HL-60/S4 treated with phorbol 12-myristate 13-acetate at 8.2 ng/mL for 4 days and 3 days (cell line): Measurements from ENCODE around the gene MFNG.

ENCODE experiments used
- in situ Hi-C: fragments of 300-500 bp; cut with MboI; formaldehyde crosslinking; loops from 2 replicates; pipeline ENCODE4 v1.15.0; 2022; ENCODE audit warnings: low sequenced_read_pairs

The MFNG gene

DNA sequence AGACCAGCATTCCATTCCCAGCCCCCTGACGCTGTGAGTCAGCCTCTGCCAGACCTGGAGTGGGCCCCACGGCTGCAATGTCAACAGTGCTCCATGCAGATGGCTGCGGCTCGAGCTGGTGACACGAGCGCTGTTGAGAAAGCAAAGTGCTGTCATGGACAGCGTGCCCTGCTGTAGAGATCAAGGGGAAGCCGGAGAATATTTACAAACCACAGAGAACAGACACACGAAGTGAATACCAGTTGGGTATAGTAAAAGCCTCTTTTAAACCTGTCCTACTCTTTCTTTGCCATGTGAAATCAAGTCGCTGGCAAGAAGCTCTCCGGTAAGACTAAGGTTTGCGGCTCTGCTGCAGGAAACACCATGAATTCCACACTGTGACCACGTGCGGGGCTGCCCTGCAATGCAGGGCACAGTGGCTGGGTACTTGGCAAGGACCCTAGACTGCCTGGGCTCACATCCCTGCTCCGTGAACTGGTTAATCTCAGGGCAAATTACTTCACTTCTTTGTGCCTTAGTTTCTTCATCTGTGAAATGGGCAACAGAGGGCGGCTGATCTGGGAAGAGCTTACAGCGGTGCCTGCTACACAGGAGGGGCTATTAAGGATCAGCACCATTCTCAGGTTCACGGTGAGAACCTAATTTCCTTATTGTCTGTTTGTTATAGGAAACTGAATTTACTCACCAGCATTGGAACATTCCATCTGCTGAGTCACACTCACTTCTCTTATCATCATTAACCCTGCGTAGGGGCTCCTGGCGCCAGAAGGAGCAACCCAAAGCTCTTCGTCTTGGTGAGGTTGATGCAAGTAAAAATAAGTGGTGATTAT is 31.1 kb downstream of the MFNG start:
- in situ Hi-C loops = loop anchor here (5.0 to 10.0 kb wide), 2 partner anchors 138 to 200 kb away; no protein-coding TSS in a partner anchor

DNA sequence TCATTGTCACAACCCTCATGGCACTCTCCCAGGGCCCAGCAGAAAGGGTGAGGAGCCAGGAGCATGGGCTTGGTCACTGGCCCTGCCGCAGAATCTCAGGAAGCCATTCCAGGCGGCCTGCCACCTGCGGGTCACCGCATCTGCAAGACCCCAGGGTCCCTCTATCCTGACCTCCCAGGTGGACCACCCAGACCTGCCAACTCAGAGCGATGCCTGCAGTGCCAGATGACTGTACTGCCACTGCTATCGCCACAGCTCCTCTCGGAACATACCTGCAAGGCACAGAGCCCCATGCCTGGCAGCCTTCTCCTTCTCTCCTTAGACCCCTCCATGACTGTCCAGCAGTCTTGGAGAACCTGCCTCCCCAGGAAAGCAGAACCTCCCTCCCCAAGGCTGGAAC is 32.5 kb downstream of the MFNG start:
- in situ Hi-C loops = loop anchor here (5.0 to 10.0 kb wide), 2 partner anchors 136 to 199 kb away; no protein-coding TSS in a partner anchor

DNA sequence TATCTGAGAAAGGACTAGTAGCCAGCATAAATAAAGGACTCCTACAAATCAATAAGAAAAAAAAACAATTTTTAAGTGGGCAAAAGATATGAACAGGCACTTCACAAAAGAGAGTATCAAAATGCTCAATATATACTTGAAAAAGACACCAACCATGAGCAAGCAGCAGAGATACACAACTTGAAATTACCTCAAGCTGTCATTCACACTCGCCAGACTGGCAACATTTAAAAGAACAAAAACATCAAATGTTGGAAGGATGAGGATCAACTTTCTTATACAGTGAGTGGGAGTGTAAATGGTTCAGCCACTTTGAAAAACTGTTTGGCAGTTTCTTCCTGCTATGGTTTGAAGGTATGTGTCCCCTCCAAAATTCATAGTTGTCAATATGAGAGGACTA is 35.0 kb downstream of the MFNG start:
- in situ Hi-C loops = loop anchor here (5.0 to 10.0 kb wide), 2 partner anchors 134 to 196 kb away; no protein-coding TSS in a partner anchor

DNA sequence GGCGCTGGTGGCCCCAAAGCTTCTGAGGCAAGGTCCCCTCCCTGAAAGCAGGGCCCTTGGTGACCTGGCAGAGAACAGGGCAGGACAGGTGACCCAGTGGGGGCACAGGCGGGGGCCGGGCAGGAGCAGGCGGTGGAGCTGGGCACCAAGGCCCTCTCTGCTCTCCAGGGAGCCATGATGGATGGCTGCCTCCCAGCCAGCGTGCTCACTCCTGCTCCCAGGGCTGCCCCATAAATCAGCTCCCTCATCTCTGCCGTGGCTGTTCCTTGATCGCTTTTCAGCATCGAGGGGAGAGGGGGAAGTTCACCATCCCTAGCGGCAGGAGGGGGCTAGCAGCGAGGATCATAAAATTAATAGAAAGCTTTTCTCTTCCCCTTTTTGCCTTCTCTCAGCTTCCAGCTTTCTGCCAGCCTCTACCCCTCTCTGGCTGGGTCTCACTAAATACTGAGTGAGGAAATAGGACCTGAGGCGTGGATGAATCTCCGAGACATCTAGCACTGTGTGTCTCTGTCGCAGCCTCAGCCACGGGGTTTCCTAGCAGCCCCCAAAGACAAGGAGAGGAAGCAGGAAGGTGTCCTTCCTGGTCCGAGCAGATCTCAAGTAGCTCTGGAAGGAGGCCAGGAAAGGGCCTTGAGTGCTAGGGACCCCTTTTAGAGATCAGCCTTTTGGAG is 36.7 kb downstream of the MFNG start:
- in situ Hi-C loops = loop anchor here (5.0 to 10.0 kb wide), 2 partner anchors 132 to 195 kb away; no protein-coding TSS in a partner anchor

DNA sequence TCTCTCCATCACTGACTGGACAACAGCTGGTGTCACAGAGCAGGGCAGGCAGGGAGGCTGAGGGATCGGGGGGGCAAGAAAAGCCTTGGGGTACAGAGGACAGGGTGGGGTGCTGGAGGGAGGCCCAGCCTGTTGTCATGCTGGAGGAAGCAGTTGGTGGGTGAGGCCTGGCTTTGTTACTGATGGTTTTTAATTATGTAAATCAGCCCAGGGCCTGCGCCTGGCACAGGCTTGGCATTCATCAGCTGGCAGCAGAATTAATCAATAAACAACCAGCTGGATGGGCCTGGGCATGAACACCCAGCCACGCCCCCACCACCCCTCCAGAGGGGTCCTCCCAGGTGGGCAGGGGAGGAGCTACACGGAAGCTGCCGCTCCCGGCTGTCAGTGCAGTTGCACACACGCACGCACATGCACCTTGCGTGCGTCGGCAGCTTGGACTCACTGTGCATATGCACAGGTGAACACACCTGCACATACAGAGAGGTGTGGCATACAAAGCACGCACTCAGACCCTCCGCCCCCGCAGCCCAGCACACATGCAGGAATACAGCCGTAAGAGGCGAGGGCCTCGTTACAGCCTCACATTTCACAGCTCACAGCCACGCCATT is 37.6 kb downstream of the MFNG start:
- in situ Hi-C loops = no loop called here

DNA sequence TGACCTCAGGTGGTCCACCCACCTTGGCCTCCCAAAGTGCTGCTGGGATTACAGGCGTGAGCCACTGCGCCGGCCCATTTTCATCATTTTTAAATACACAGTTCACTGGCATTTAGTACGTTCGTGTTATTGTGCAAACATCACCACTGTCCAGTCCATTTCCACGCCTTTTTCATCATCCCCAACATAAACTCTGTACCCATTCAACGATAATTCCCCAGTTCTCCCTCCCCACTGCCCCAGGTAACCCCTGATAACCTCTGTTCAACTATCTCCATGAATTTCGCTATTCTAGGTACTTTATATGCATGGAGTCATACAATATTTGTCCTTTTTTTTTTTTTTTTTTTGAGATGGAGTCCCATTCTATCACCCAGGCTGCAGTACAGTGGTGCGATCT is 40.7 kb downstream of the MFNG start:
- in situ Hi-C loops = no loop called here

DNA sequence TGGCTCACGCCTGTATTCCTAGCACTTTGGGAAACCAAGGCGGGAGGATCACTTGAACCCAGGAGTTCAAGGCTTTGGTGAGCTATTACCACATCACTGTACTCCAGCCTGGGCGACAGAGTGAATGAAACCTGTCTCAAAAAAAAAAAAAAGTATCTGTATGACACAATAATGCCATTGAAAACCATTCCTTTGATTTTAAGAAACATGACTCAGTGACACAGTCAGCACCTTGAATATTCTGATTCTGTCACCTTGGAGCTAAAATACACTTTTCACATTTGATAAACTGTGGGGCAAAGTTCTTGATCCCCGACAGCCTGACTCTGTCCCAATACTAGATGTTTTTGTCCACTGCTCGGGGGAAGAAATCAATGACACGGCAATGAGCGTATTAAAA is 42.2 kb downstream of the MFNG start:
- in situ Hi-C loops = no loop called here

DNA sequence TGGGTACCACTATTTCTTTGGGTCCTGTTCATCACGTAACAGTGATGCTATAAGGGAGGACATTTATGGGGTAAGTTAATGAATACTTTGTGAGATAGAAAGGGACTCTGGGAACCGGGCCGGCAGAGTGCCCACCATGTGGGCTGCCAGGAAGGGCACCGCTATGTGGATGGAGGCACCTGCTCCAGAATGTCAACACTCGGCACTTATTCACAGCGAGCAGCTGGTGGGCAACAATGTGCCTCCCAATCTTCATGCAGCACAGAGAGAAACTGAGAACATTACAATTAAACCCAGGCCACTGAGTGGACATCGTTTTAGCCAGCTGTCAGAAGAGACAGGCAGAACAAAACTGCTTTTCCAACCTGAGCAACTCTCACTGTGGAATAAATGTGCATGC is 43.1 kb downstream of the MFNG start:
- in situ Hi-C loops = no loop called here

DNA sequence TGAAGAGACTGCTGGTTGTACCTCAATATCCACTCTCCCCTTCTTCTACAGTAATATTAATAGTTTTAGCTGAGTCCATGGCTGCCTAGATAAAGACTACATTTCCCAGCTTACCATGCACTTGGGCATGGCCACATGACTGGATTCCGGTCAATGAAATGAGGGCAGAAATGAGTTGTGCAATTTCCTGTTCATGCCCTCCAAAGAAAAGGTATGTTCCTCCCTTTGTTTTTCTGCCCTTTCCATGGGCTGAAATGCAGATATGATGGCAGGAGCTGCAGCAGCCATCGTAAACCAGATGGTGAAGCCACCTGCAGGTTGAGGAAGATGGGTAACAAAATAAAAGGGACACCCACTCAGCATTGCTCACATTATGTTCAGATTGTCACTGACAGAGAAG is 43.6 kb downstream of the MFNG start:
- in situ Hi-C loops = no loop called here

DNA sequence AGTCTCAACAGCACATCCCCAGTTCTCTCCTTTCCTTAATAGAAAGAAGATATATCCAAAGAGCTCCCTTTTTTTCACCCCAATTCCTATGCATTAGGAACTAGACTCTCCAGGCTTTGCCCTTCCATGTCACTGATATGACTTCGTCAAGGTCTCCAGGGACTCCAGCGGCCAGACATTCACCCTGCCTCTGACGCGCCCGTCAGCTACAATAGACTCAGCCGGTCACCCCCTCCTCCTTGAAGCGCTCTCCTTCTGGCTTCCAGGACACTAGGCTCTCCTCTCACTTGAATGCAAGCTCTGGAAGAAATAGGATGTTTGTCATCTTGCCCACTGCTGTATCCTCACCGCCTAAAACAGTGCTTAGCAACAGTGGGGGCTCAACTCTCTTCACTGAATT is 44.0 kb downstream of the MFNG start:
- in situ Hi-C loops = no loop called here

DNA sequence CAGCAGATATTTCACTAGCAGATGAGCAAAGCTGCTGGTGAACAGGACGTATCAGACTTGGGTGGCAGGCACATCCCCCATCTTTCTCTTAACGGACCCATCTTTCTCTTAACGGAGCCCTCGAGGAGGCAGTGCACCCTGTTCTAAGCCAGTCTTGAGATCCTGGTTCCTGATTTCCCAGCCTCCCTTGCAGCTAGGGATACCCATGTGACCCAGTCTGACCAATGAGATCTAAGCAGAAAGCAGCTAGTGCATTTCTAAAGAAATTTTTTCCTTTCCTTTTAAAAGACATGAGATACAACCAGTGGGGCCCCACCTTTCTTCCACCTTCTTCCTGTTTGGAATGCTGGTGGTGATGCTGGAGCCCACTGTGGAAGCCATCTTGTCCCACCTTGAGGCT is 45.3 kb downstream of the MFNG start:
- in situ Hi-C loops = no loop called here

DNA sequence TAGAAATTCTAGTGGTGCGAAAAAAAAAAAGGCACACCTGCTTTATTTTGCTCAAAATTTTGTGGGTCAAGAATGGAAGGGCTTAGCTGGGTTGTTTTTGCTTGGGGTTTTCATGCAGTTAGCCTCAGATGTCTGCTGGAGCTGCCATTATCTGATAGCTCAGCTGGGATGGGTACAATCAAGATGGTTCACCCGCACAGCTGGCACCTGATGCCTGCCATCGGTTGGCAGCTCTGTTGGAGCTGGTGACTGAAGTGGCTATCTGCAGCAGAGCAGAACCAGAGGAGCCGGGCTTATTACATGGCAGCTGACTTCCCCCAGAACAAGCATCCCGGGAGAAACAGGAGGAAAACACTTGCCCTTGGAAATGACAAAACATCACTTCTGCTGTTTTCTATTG is 46.8 kb downstream of the MFNG start:
- in situ Hi-C loops = no loop called here

DNA sequence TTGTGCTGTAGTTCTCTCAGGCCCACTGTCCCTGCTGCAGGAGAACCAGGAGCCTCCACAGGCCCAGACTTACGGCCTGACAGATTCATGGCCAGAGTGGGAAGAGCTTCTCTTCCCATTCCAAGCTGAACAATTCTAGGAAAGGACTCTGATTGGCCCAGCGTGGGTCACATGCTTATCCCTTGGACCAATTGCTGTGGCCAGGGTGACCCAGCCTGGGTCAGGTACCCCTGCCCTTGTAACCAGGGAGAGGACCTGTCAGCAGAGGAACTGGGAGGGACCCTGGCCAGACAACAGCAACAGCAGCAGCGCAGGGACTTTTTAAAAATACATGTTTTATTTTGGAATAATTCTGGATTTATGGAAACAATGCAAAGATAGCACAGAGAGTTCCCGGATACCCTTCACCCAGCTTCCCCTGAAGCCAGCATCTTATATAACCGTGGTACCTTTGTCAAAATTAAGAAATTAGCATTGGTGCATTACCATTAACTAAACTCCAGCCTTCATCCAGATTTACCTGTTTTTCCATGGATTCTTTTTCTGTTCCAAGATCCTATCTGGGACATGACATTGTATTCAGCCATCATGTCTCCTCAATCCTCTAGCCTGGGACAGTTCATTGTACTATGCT is 50.1 kb downstream of the MFNG start:
- in situ Hi-C loops = no loop called here

DNA sequence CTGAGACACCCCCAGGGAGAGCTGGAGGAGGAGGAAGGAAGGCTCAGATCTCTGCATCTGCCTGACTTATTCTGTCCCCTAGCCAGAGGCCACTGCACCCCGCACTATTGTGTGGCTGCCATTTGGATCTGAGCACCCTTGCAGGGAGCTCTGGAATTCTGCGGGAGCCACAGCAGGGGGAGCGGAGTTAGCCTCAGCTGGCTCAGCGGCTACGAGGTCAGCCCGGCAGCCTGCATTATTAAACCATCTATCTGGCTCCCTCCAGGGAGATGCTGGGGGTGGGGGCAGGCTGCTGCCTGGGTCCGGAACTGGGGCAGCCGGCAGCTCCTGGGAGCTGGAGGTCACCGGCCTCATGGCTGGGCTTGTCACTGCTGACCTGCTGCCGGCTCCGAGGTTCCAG is 52.4 kb downstream of the MFNG start:
- in situ Hi-C loops = no loop called here

DNA sequence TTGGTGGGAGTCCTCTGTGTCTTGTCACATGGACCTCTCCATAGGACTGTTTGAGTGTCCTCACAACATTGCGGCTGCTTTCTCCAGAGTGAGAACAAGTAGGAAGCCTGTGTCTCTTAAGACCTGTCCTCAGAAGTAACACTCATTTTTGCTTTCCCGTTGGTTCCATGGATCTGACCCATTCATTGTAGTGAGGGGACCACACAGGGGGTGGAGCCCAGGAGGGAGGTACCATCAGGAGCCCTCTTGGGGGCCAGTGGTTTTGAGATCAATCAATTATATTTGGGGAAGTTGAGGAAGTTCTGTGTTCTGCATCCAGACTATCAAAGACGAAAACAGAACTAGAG is 53.5 kb downstream of the MFNG start:
- in situ Hi-C loops = no loop called here

DNA sequence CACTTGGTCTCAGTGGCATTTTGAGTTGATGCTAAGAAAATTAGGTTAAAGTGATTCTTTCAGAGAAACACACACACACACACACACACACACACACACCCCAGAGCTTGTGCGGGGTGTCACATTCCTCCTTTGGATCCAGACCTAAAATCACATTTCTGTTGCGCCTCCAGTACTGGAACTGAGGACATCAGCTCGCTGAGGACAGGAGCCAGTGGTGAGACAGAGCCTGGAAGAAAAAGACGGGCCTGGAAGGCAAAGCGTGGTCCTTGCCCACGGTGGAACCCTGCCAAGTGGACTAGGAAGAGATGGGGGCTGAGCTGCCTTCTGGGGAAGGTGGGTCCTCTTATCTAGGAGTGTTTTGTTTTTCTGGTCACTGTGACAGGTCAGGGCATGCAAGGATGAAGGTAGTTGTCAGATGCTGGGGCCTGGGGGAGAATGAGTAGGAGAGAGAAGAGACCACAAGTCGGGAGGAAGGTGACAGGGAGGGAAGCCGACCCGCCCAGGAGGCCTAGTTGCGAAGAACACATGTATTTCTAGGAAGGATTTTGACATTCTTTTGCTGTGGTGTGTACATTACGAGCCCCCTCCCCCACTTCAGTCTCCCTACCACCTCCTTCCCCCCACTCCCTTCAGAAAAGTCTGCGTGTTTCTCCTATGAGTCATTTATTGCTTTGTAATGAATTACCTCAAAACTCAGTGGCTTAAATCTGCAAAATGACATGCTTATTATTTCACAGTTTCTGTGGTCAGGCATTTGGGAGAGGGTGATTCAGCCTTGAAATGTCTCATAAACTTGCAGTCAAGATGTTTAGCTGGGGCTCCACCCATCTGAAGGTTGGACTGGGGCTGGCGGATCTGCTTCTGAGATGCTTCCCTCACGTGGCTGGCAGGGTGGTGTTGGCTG is 54.1 kb downstream of the MFNG start:
- in situ Hi-C loops = no loop called here

DNA sequence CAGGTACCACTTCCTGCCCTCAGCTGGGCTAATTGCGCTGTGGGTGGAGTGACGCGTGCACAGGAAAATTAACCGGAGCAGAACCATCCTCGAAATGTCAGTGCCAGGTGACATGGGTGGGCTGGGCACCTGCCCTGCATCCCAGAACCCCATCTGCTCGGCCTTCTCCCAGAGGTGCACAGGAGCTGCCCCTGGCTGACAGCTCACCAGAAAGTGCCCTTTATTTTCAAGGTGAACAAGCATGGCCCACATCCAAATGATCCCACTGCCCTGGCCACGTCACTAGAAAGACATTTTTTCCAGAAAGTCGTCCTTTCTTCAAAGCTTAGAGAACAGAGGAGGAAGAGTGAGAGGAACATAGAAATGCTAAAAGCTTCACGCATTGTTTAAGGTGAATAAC is 54.8 kb downstream of the MFNG start:
- in situ Hi-C loops = no loop called here

DNA sequence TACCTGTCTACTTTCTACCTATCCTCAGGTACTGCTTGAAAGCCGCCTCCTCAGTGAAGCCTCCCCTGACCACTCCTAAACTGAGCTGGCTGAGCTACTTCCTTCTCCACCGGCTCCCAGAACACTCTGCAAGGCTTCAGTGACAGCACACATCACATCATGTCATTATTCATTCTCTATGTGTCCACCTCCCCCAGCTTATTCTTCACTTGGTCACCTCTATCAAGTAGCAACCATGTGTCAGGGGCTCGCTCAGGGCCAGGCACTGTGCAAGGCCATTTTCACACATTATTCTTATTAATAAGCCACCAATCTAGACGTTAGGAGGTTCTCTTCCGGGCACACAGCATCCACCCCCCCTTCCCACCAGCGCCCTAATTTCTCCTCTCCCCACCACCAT is 55.2 kb downstream of the MFNG start:
- in situ Hi-C loops = no loop called here

DNA sequence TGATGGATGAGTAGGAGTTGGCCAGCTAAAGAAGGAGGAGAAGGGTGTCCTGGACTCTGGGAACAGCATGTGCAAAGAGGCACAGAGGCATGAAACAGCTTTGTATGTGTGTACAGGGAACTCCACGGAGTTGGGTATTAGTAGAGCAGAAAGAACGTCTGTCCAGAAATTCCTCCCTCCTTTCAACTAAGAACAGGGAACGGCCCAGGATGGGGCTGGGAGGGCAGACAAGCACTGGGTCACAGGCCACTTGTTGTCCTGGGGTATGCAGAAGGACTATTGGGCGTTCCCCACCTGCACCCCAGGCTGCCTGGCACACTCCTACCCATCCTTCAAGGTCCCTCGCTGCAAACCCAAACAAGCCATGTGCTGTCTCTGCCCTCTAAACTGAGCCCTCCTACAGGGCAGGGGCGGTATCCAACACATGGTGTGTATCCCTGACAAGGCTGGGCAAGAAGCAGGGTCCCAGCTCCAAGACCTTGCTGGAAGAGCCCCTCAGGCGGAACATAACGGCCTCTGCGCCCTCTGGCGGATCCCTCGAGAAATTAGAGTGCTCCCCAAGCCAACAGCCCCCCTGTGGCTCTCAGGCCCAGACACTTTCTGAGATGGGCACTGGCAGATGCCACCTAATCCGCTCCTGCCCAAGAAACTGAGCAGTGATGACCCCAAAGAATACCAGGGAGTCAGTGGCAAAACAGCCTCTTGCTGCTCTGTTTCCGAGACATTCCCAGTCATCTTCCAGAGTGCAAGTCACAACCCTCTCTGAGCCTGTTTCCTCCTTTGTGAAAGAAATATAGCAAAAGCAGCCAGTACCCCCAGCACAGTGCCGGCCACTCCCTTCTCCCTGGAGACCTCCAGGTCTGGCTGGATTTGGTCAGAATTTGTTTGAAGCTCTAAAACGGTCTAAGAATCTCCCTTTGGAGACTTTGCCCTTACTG is 57.3 kb downstream of the MFNG start:
- in situ Hi-C loops = no loop called here
